HCT116 (cell line): ENCODE data around the gene PSMC5. TPM values are rescaled to one million over a fixed set of nuclear protein-coding genes. Genes with fewer than 3 reads are reported as not detected.

Experiments used
- ATAC-seq: fragments of 200-7000 bp; cut with Tn5 transposase; 2 replicates; pipeline ENCODE4 v1.9.1; 2020; ENCODE audit warnings: mild to moderate bottlenecking, moderate library complexity
- BruUV-seq: library from RNA; stranded (reverse); fragments of 400-500 nt; replicated peaks from 2 replicates; lab custom pipeline; 2021; lab: Mats Ljungman, UMichigan
- CTCF ChIA-PET: fragments of 300-600 bp; sonication (Branson Sonifier 250); formaldehyde crosslinking; loops from one replicate; lab custom pipeline; 2021; ENCODE audit warnings: antibody characterized with exemption; lab: Charles Lee
- POLR2A ChIA-PET: fragments of 300-600, 350-600 bp; sonication (Branson Sonifier 250); formaldehyde crosslinking; loops from one replicate; lab custom pipeline; 2021; ENCODE audit warnings: antibody characterized with exemption; lab: Charles Lee
- RAD21 ChIA-PET, 2 experiments: fragments of 300-600 bp; sonication (Branson Sonifier 250); formaldehyde crosslinking; loops; one replicate each; lab custom pipeline; 2023; ENCODE audit warnings: low total read pairs in 2 of 2; ENCODE audit not compliant: uncharacterized antibody in 2 of 2, unreplicated experiment in 2 of 2, low non-redundant PET in 1 of 2; lab: Charles Lee
- DNase-seq: peaks from one replicate; pipeline ENCODE4 v3.0.0-alpha.2; 2010; ENCODE audit warnings: low read depth, low spot score
- H2AFZ ChIP-seq: fragments of 200-600 bp; shearing (Covaris generic), sonication (generic); 2 replicates; pipeline ENCODE4 v1.6.1; 2017; ENCODE audit warnings: low read depth, mixed run types, mixed read lengths, antibody characterized with exemption, low read length; ENCODE audit not compliant: poor library complexity, severe bottlenecking
- H3K27ac ChIP-seq: 2 replicates; pipeline ENCODE4 v1.5.1; 2012; ENCODE audit warnings: low read depth, low read length
- H3K27me3 ChIP-seq: fragments of 200-600 bp; sonication (generic); 2 replicates; pipeline ENCODE4 v1.6.1; 2016; ENCODE audit warnings: mixed run types, low read length, mixed read lengths; ENCODE audit not compliant: insufficient read depth
- H3K36me3 ChIP-seq, 2 experiments: fragments of 200-500 bp in 1 of 2; fragments of 200-600 bp in 1 of 2; sonication (Bioruptor generic) in 1 of 2; sonication (generic) in 1 of 2; 2 replicates each; pipeline versions ENCODE4 v1.5.1 to v1.6.1; 2014 to 2016; ENCODE audit warnings: low read length in 2 of 2, inconsistent platforms in 1 of 2, mixed read lengths in 1 of 2, mixed run types in 1 of 2; ENCODE audit not compliant: insufficient read depth in 2 of 2, control insufficient read depth in 1 of 2
- H3K4me1 ChIP-seq, 2 experiments: fragments of 200-600 bp in 1 of 2; sonication (generic) in 1 of 2; 2 replicates each; pipeline versions ENCODE4 v1.5.1 to v1.6.1; 2012 to 2017; ENCODE audit warnings: low read length in 2 of 2, inconsistent platforms in 1 of 2, mild to moderate bottlenecking in 1 of 2, mixed read lengths in 1 of 2, mixed run types in 1 of 2, moderate library complexity in 1 of 2; ENCODE audit not compliant: insufficient read depth in 2 of 2, control insufficient read depth in 1 of 2
- H3K4me2 ChIP-seq: fragments of 200-600 bp; sonication (generic); 2 replicates; pipeline ENCODE4 v1.6.1; 2017; ENCODE audit warnings: mixed run types, low read length, mixed read lengths
- H3K4me3 ChIP-seq, 2 experiments: fragments of 200-600 bp in 1 of 2; sonication (generic) in 1 of 2; replicated peaks in 1 of 2; 2 replicates each; pipeline ENCODE4 v1.5.1; 2011 to 2016; ENCODE audit warnings: low read length in 2 of 2, control low read depth in 1 of 2, low read depth in 1 of 2, mild to moderate bottlenecking in 1 of 2, mixed read lengths in 1 of 2, mixed run types in 1 of 2
- H3K79me2 ChIP-seq: fragments of 200-600 bp; sonication (generic); 2 replicates; pipeline ENCODE4 v1.6.1; 2017; ENCODE audit warnings: mild to moderate bottlenecking, mixed run types, low read length, moderate library complexity, mixed read lengths; ENCODE audit not compliant: insufficient read depth
- H3K9ac ChIP-seq: fragments of 200-600 bp; sonication (generic); 2 replicates; pipeline ENCODE4 v1.6.1; 2016; ENCODE audit warnings: low read length, mixed read lengths
- H3K9me2 ChIP-seq: fragments of 200-600 bp; sonication (generic), shearing (Covaris generic); 2 replicates; pipeline ENCODE4 v1.6.1; 2017; ENCODE audit warnings: mixed run types, mild to moderate bottlenecking, moderate library complexity; ENCODE audit not compliant: insufficient read depth
- H3K9me3 ChIP-seq, 2 experiments: fragments of 200-500 bp in 1 of 2; fragments of 200-600 bp in 1 of 2; sonication (Bioruptor generic) in 1 of 2; sonication (generic) in 1 of 2; 2 replicates each; pipeline ENCODE4 v1.6.1; 2014 to 2017; ENCODE audit warnings: low read length in 2 of 2, mixed read lengths in 2 of 2, inconsistent platforms in 1 of 2, low read depth in 1 of 2, mild to moderate bottlenecking in 1 of 2, mixed run types in 1 of 2, moderate library complexity in 1 of 2; ENCODE audit not compliant: control insufficient read depth in 1 of 2, insufficient read depth in 1 of 2
- H4K20me1 ChIP-seq: fragments of 200-600 bp; sonication (generic), shearing (Covaris generic); 2 replicates; pipeline ENCODE4 v1.6.1; 2017; ENCODE audit warnings: mixed run types, mild to moderate bottlenecking, moderate library complexity; ENCODE audit not compliant: insufficient read depth
- CBX3 ChIP-seq: IDR thresholded peaks from 2 replicates; pipeline ENCODE4 v1.6.1; 2012; ENCODE audit warnings: low read depth
- CEBPB ChIP-seq: IDR thresholded peaks from 2 replicates; pipeline ENCODE4 v1.6.1; 2012; ENCODE audit warnings: low read depth
- EGR1 ChIP-seq: IDR thresholded peaks from 2 replicates; pipeline ENCODE4 v1.6.1; 2012; ENCODE audit warnings: low read depth
- ELF1 ChIP-seq: IDR thresholded peaks from 2 replicates; pipeline ENCODE4 v1.6.1; 2012; ENCODE audit warnings: low read depth, borderline replicate concordance
- EZH2 ChIP-seq: fragments of 200-600 bp; sonication (generic); IDR thresholded peaks from 2 replicates; pipeline ENCODE4 v1.6.1; 2017; ENCODE audit warnings: antibody characterized with exemption, mixed run types
- EZH2phosphoT487 ChIP-seq: fragments of 200-600 bp; IDR thresholded peaks from 2 replicates; pipeline ENCODE4 v1.6.1; 2018; ENCODE audit warnings: antibody characterized with exemption, borderline replicate concordance
- FOSL1 ChIP-seq: IDR thresholded peaks from 2 replicates; pipeline ENCODE4 v1.6.1; 2012; ENCODE audit warnings: low read depth
- JUND ChIP-seq: IDR thresholded peaks from 2 replicates; pipeline ENCODE4 v1.6.1; 2012
- MAX ChIP-seq: IDR thresholded peaks from 2 replicates; pipeline ENCODE4 v1.6.1; 2012
- POLR2A ChIP-seq: IDR thresholded peaks from 2 replicates; pipeline ENCODE4 v1.7.0; 2011; ENCODE audit warnings: borderline replicate concordance; ENCODE audit not compliant: insufficient read depth, insufficient read length; ENCODE audit errors: extremely low read depth
- POLR2AphosphoS5 ChIP-seq: IDR thresholded peaks from 2 replicates; pipeline ENCODE4 v1.6.1; 2011; ENCODE audit warnings: mild to moderate bottlenecking, low read depth, low read length, moderate library complexity
- SIN3A ChIP-seq: IDR thresholded peaks from 2 replicates; pipeline ENCODE4 v1.6.1; 2012; ENCODE audit warnings: low read depth
- SP1 ChIP-seq: IDR thresholded peaks from 2 replicates; pipeline ENCODE4 v1.6.1; 2012; ENCODE audit warnings: low read depth
- SRF ChIP-seq: IDR thresholded peaks from 2 replicates; pipeline ENCODE4 v1.6.1; 2012; ENCODE audit warnings: low read depth
- TCF7L2 ChIP-seq: IDR thresholded peaks from 2 replicates; pipeline ENCODE4 v1.7.0; 2011; ENCODE audit warnings: borderline replicate concordance, inconsistent platforms; ENCODE audit not compliant: insufficient read depth, insufficient read length; ENCODE audit errors: extremely low read depth
- YY1 ChIP-seq: IDR thresholded peaks from 2 replicates; pipeline ENCODE4 v1.6.1; 2011; ENCODE audit warnings: low read length, low read depth, moderate library complexity, mild to moderate bottlenecking; ENCODE audit not compliant: insufficient replicate concordance; ENCODE audit errors: extremely low read depth
- ZBTB33 ChIP-seq: IDR thresholded peaks from 2 replicates; pipeline ENCODE4 v1.6.1; 2011; ENCODE audit warnings: mild to moderate bottlenecking, low read length, moderate library complexity; ENCODE audit not compliant: insufficient replicate concordance; ENCODE audit errors: extremely low read depth
- ZFX ChIP-seq: fragments of 450-650 bp; IDR thresholded peaks from 2 replicates; pipeline ENCODE4 v1.6.1; 2017
- intact Hi-C: fragments of 100-400 bp; cut with micrococcal nuclease; formaldehyde crosslinking; loops from 2 replicates; pipeline ENCODE4 v1.10.0; 2022
- total RNA-seq: library from RNA; stranded (reverse); gene quantifications from one replicate; pipeline ENCODE4 v1.2.1, GENCODE V29; 2021; ENCODE audit not compliant: unreplicated experiment
- TF ChIP-seq, protein P1 (sequence below): IDR thresholded peaks from 2 replicates; pipeline ENCODE4 v1.6.1; 2012; ENCODE audit warnings: low read depth
- TF ChIP-seq, protein P2 (sequence below): IDR thresholded peaks from 2 replicates; pipeline ENCODE4 v1.6.1; 2012

Gene PSMC5
- total RNA-seq, 1 experiment from 2014 or later, result 193 TPM

GRCh38 chr17:63790057-63790456 lies 37.2 kb upstream of the PSMC5 start:
- H3K27ac ChIP-seq, result no peak overlapping the region
- H3K4me1 ChIP-seq, result peaks cover 5 to 28% of the 10 kb centered on the region in 2 experiments; a peak in 3 of 4 replicates
- H3K27me3 ChIP-seq, result no peaks in the 10 kb centered on the region
- no peak for DNase-seq
- POLR2A ChIA-PET, result interaction anchor here (0.9 kb wide), 1 partner anchor 17 kb away, joined by 3 read pairs; the partner anchor contains the start of gene CCDC47
- CTCF ChIA-PET, result no interaction called here
- no peak for ATAC-seq
- H3K9me3 ChIP-seq, result no peaks in the 10 kb centered on the region
- H3K4me3 ChIP-seq, result no peak overlapping the region
- no TSS peak for BruUV-seq
- H3K4me2 ChIP-seq, result no peak overlapping the region
- H3K9me2 ChIP-seq, result no peaks in the 10 kb centered on the region
- peaks cover 62 to 68% of the 10 kb centered on the region in 2 experiments for H3K36me3 ChIP-seq
- no peak overlapping the region for H2AFZ ChIP-seq
- RAD21 ChIA-PET, result no interaction called here
- H4K20me1 ChIP-seq, result peaks cover 19% of the 10 kb centered on the region; the same call in 1 of the 2 replicates
- intact Hi-C loops, result no loop called here
- TF ChIP-seq TCF7L2, result no peak
- TF ChIP-seq, protein P1, sequence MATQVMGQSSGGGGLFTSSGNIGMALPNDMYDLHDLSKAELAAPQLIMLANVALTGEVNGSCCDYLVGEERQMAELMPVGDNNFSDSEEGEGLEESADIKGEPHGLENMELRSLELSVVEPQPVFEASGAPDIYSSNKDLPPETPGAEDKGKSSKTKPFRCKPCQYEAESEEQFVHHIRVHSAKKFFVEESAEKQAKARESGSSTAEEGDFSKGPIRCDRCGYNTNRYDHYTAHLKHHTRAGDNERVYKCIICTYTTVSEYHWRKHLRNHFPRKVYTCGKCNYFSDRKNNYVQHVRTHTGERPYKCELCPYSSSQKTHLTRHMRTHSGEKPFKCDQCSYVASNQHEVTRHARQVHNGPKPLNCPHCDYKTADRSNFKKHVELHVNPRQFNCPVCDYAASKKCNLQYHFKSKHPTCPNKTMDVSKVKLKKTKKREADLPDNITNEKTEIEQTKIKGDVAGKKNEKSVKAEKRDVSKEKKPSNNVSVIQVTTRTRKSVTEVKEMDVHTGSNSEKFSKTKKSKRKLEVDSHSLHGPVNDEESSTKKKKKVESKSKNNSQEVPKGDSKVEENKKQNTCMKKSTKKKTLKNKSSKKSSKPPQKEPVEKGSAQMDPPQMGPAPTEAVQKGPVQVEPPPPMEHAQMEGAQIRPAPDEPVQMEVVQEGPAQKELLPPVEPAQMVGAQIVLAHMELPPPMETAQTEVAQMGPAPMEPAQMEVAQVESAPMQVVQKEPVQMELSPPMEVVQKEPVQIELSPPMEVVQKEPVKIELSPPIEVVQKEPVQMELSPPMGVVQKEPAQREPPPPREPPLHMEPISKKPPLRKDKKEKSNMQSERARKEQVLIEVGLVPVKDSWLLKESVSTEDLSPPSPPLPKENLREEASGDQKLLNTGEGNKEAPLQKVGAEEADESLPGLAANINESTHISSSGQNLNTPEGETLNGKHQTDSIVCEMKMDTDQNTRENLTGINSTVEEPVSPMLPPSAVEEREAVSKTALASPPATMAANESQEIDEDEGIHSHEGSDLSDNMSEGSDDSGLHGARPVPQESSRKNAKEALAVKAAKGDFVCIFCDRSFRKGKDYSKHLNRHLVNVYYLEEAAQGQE, result no peak
- TF ChIP-seq ZFX, result no peak
- no peak for TF ChIP-seq POLR2AphosphoS5
- TF ChIP-seq EZH2, result no peak
- no peak for TF ChIP-seq CEBPB
- no peak for TF ChIP-seq FOSL1
- no peak for TF ChIP-seq SRF
- no peak for TF ChIP-seq JUND
- TF ChIP-seq, protein P2, sequence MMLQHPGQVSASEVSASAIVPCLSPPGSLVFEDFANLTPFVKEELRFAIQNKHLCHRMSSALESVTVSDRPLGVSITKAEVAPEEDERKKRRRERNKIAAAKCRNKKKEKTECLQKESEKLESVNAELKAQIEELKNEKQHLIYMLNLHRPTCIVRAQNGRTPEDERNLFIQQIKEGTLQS, result no peak
- no peak for TF ChIP-seq YY1
- TF ChIP-seq ZBTB33, result no peak
- no peak for TF ChIP-seq POLR2A
- TF ChIP-seq ELF1, result no peak
- no peak for TF ChIP-seq EGR1
- no peak for TF ChIP-seq SP1
- no peak for TF ChIP-seq CBX3
- TF ChIP-seq MAX, result no peak
- TF ChIP-seq SIN3A, result no peak
- TF ChIP-seq EZH2phosphoT487, result no peak
- TF ChIP-seq, all 23 proteins: peak for 0
- peaks cover 99% of the 10 kb centered on the region for H3K79me2 ChIP-seq
- no peak overlapping the region for H3K9ac ChIP-seq
